HepG2 (cell line): ENCODE results near the gene SLC17A5.
"Not testable (repeated sequence)": the region's sequence is repeated elsewhere in the genome, so short reads cannot be mapped to it uniquely, and the experiment has no call there.

Experiments used
- RAD21 ChIP-seq: fragments of 450-650 bp; formaldehyde crosslinking; IDR thresholded peaks from 2 replicates; pipeline ENCODE4 v1.5.0; 2020; ENCODE audit warnings: mild to moderate bottlenecking
- TF ChIP-seq, protein P1 (sequence below): sonication (generic); formaldehyde crosslinking; IDR thresholded peaks from 2 replicates; pipeline ENCODE4 v1.4.0; 2020; ENCODE audit warnings: mild to moderate bottlenecking, missing genetic modification reagents, borderline replicate concordance

DNA sequence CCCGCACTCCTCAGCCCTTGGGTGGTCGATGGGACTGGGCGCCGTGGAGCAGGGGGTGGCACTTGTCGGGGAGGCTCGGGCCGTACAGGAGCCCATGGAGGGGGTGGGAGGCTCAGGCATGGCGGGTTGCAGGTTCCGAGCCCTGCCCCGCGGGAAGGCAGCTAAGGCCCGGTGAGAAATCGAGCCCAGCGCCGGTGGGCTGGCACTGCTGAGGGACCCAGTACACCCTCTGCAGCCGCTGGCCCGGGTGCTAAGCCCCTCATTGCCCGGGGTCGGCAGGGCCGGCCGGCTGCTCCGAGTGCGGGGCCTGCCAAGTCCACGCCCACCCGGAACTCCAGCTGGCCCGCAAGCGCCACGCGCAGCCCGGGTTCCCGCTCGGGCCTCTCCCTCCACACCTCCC, 81.3 kb downstream of the SLC17A5 start:
- TF ChIP-seq RAD21 (CRISPR knock-in tag): not testable (repeated sequence)
- TF ChIP-seq, protein P1, sequence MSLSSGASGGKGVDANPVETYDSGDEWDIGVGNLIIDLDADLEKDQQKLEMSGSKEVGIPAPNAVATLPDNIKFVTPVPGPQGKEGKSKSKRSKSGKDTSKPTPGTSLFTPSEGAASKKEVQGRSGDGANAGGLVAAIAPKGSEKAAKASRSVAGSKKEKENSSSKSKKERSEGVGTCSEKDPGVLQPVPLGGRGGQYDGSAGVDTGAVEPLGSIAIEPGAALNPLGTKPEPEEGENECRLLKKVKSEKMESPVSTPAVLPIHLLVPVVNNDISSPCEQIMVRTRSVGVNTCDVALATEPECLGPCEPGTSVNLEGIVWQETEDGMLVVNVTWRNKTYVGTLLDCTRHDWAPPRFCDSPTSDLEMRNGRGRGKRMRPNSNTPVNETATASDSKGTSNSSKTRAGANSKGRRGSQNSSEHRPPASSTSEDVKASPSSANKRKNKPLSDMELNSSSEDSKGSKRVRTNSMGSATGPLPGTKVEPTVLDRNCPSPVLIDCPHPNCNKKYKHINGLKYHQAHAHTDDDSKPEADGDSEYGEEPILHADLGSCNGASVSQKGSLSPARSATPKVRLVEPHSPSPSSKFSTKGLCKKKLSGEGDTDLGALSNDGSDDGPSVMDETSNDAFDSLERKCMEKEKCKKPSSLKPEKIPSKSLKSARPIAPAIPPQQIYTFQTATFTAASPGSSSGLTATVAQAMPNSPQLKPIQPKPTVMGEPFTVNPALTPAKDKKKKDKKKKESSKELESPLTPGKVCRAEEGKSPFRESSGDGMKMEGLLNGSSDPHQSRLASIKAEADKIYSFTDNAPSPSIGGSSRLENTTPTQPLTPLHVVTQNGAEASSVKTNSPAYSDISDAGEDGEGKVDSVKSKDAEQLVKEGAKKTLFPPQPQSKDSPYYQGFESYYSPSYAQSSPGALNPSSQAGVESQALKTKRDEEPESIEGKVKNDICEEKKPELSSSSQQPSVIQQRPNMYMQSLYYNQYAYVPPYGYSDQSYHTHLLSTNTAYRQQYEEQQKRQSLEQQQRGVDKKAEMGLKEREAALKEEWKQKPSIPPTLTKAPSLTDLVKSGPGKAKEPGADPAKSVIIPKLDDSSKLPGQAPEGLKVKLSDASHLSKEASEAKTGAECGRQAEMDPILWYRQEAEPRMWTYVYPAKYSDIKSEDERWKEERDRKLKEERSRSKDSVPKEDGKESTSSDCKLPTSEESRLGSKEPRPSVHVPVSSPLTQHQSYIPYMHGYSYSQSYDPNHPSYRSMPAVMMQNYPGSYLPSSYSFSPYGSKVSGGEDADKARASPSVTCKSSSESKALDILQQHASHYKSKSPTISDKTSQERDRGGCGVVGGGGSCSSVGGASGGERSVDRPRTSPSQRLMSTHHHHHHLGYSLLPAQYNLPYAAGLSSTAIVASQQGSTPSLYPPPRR (CRISPR knock-in tag): not testable (repeated sequence)
